ENCODE data around the gene NHERF2. TPM values are rescaled to one million over a fixed set of nuclear protein-coding genes. Genes with fewer than 3 reads are reported as not detected.

The NHERF2 gene
- polyA plus RNA-seq, 3 donors from 2014 or later: 0.54 to 1.4 TPM; not detected in 1

DNA sequence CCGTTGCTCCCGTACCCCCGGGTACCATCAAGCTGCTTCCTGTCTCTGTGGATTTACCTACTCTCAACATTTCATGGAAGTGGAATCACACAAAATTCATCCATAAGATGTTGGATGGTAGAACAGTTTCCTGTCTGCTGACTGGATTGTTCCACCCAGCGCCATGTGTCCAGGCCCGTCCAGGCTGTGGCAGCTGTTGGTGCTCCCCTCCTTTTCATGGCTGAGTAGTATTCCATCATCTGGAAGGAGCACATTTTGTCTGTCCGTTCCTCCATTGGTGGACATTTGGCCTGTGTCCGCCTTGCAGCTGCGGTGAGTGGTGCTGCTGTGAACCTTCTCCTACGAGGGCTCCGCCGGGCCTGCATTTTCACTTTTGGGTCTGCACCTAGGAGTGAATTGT, 39.4 kb downstream of the NHERF2 start:
- Mint-ChIP-seq H3K4me3 (no peak overlapping the region), H3K27ac (peak overlapping the region in 2 of 6 donors; percentile 27 to 46)

DNA sequence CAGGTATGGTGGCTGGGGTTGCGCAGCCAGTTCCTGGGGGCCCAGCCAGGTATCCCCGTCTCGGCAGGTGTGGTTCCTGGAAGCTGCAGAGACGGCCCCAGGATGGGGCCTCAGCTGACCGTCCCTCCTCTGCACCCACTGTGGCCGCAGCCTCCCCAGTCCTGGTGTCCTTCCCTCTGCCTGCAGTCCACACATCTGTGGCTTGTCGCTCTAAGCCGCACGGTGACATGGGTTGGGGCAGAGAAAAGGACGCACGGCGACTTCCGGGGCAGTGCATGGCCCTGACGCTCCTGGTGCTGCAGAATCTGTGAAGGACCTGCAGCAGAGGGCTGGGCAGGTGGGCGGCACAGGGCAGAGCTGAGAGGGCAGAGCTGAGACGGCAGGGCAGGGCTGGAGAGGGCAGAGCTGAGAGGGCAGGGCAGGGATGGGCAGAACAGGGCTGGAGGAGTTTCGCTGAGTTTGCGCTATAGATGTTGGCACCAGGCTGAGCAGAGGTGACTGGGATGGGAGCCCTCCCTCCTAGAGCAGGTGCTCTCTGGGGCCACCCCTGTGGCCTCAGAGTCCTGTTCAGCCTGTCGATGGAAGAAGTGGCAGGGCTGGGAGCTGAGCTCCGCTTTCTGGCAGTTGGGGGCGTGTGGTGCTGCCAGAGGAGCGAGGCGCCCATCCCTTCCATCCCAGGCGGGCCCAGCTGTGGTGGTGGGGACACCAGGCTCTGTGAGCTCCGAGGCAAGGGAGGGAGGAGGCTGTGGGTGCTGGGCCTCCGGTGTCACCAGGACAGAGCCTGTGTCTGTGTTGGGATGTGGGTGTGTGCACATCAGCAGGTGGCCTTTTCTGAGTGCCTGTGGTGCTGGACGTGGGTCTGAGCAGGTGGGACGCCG, 44.1 kb downstream of the NHERF2 start:
- H3K27me3 Mint-ChIP-seq (ENCODE audit: low read depth in 3 of 3): peaks cover 0 to 2% (median 0%) of the 10 kb centered on the region in 3 donors
- no peak overlapping the region for H3K27ac Mint-ChIP-seq
- H3K4me1 Mint-ChIP-seq: peaks cover 4 to 5% of the 10 kb centered on the region in 2 donors

More for the DNA sequence above, 39.4 kb downstream of the NHERF2 start:
- Mint-ChIP-seq H3K4me1 (peaks cover 12% of the 10 kb centered on the region in 2 donors), H3K27me3 (ENCODE audit: low read depth in 3 of 3) (peaks cover 2 to 8% (median 7%) of the 10 kb centered on the region in 3 donors), H3K36me3 (peaks cover 4 to 14% (median 4%) of the 10 kb centered on the region in 3 donors), H3K9me3 (no peaks in the 10 kb centered on the region)
- DNase-seq: no peak

DNA sequence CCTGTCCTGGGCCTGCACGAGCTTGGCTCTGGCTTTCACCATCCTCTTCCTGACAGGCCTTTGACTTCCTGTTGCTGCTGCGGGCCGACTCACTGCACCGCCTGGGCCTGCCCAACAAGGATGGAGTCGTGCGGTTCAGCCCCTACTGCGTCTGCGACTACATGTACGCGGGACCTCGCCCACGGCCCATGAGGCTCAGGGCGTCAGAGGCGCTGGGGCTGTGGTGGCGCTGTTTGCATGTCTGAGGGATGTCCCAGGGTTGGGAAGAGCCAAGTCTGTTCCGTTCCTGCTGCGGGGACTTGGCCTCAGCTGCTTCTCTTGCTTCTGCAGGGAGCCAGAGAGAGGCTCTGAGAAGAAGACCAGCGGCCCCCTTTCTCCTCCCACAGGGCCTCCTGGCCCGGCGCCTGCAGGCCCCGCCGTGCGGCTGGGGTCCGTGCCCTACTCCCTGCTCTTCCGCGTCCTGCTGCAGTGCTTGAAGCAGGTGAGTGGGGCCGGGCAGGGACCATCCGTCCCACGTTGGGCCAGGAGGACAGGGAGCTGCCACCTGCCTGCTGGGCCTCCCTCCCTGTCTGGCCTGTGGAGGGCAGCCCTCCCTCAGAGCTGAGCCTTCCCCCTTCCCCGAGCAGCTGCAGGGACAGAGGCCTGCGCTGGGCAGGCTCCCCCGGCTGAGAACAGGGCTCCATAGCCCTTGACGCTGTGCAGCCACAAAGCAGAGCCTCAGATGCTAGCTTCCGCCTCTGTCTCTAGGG, 44.9 kb downstream of the NHERF2 start:
- Mint-ChIP-seq H3K4me1 (no peaks in the 10 kb centered on the region), H3K27ac (no peak overlapping the region), H3K9me3 (no peaks in the 10 kb centered on the region), H3K36me3 (peaks cover 0 to 15% (median 4%) of the 10 kb centered on the region in 3 donors), H3K4me3 (no peak overlapping the region), H3K27me3 (ENCODE audit: low read depth in 3 of 3) (peaks cover 0 to 2% (median 0%) of the 10 kb centered on the region in 3 donors)
- DNase-seq: no peak

More for the DNA sequence above, 44.1 kb downstream of the NHERF2 start:
- Mint-ChIP-seq H3K36me3 (peaks cover 4 to 18% (median 4%) of the 10 kb centered on the region in 3 donors), H3K9me3 (no peaks in the 10 kb centered on the region), H3K4me3 (no peak overlapping the region)
- no peak for DNase-seq

DNA sequence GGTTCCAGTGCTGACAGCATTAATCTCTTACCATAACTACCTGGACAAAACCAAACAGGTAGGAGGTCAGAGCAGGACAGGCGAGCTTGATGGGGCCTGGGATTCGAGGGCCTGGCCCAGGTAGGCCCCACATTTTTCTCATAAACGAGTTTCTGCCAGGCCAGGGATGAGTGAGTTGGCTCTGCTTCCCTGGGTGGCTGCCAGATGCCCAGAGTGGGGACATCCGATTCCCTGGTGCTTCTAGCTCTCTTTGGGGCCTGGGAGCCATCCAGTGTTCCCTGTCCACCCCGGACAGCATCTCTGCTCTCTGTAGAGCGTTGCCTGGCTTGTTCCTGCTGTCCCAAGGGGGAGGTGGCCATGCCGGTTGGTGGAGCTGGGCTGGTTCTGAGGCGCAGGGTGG, 46.2 kb downstream of the NHERF2 start:
- no peak overlapping the region for H3K27ac Mint-ChIP-seq
- H3K27me3 Mint-ChIP-seq (ENCODE audit: low read depth in 3 of 3): peaks cover 0 to 2% (median 0%) of the 10 kb centered on the region in 3 donors
- H3K4me3 Mint-ChIP-seq: no peak overlapping the region
- H3K4me1 Mint-ChIP-seq: no peaks in the 10 kb centered on the region
- H3K36me3 Mint-ChIP-seq: peaks cover 0 to 12% (median 4%) of the 10 kb centered on the region in 3 donors
- no peak for DNase-seq
- H3K9me3 Mint-ChIP-seq: no peaks in the 10 kb centered on the region

DNA sequence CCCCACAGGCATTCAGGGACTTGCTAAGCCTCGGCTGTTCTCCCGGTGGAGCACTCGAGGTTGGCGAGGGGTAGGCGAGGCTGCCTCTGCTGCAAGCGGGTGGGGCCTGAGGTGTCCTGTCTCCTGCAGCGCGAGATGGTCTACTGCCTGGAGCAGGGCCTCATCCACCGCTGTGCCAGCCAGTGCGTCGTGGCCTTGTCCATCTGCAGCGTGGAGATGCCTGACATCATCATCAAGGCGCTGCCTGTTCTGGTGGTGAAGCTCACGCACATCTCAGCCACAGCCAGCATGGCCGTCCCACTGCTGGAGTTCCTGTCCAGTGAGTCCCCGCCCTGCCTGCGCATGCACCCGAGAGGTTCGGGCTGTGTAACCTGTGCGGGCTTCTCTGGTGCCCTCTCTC, 47.4 kb downstream of the NHERF2 start:
- Mint-ChIP-seq H3K4me1 (no peaks in the 10 kb centered on the region), H3K4me3 (no peak overlapping the region), H3K27me3 (ENCODE audit: low read depth in 3 of 3) (peaks cover 0 to 2% (median 0%) of the 10 kb centered on the region in 3 donors), H3K27ac (no peak overlapping the region), H3K36me3 (peaks cover 0 to 12% (median 0%) of the 10 kb centered on the region in 3 donors), H3K9me3 (no peaks in the 10 kb centered on the region)
- DNase-seq: no peak

DNA sequence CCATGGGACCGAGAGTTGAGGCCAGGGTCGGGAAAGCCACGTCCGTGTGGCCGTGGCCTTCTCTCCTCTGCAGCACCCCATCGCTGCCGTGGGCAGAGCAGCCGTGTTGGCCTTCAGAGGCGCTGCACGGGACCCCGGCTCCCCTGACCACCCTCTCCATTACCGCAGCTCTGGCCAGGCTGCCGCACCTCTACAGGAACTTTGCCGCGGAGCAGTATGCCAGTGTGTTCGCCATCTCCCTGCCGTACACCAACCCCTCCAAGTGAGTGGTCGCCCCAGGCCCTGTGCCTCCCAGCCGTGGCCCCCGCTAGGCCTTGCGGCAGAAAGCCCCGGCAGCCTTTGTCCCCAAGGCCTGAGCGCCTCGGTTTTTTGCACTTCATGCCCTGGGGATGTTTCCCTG, 48.9 kb downstream of the NHERF2 start:
- Mint-ChIP-seq H3K4me3 (no peak overlapping the region), H3K36me3 (peaks cover 0 to 7% (median 0%) of the 10 kb centered on the region in 3 donors), H3K27me3 (ENCODE audit: low read depth in 3 of 3) (peaks cover 0 to 2% (median 2%) of the 10 kb centered on the region in 3 donors), H3K27ac (no peak overlapping the region), H3K9me3 (no peaks in the 10 kb centered on the region), H3K4me1 (no peaks in the 10 kb centered on the region)
- DNase-seq: no peak

DNA sequence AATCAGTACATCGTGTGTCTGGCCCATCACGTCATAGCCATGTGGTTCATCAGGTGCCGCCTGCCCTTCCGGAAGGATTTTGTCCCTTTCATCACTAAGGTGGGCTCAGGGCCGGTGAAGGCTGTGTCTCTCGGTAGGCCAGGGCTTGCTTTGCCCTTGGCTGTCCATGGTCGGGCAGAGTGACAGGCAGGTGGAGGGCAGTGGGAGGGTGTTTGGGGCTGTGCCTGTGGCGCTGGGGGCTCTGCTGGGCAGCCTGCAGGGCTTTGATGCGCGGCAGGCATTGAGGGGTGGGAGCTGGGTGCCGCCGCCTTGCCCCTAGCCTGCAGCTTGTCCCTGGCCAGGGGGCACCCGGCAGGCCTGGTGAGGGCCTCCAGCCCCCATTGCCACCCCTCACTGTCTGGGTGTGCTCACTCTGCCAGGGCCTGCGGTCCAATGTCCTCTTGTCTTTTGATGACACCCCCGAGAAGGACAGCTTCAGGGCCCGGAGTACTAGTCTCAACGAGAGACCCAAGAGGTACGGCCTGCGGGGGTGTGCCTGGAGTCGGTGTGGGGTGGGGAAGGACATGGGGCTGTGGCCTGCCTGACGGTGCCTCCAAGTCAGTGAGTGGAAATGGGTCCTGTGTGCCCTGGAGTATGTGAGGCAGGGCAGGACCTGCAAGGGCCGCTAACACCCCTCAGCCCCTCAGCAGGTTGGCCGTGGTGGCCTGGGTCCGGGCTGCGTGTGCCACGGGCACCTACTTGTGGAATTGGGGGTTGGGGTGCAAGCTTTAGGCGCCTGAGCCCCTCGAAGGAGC, 49.6 kb downstream of the NHERF2 start:
- no peaks in the 10 kb centered on the region for H3K9me3 Mint-ChIP-seq
- H3K27me3 Mint-ChIP-seq (ENCODE audit: low read depth in 3 of 3): peaks cover 0 to 2% (median 2%) of the 10 kb centered on the region in 3 donors
- DNase-seq: no peak
- peaks cover 0 to 7% (median 0%) of the 10 kb centered on the region in 3 donors for H3K36me3 Mint-ChIP-seq
- H3K27ac Mint-ChIP-seq: no peak overlapping the region
- H3K4me3 Mint-ChIP-seq: no peak overlapping the region
- no peaks in the 10 kb centered on the region for H3K4me1 Mint-ChIP-seq

DNA sequence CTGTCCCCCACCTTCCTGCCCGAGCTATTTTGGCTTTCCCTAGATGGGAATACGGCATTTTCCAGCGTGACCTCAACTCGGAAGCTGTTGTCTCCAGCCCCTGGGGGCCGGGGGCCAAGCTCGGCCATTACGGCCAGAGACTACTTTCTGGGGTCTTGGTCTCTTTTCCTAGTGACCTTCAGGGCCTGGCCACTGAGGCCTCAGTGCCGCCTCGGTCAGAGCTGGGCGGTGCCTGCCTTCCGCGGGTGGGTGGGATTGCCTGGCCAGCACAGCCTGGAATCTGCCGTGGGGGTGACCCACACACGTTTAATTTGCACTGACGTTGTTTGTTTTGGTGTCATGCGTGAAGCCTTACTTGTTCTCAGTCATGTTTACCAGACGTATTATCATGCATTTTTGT, 50.3 kb downstream of the NHERF2 start:
- Mint-ChIP-seq H3K27ac (no peak overlapping the region), H3K4me1 (no peaks in the 10 kb centered on the region), H3K4me3 (no peak overlapping the region), H3K9me3 (no peaks in the 10 kb centered on the region), H3K36me3 (peaks cover 0 to 6% (median 0%) of the 10 kb centered on the region in 3 donors), H3K27me3 (ENCODE audit: low read depth in 3 of 3) (peaks cover 0 to 2% (median 2%) of the 10 kb centered on the region in 3 donors)
- DNase-seq: no peak

DNA sequence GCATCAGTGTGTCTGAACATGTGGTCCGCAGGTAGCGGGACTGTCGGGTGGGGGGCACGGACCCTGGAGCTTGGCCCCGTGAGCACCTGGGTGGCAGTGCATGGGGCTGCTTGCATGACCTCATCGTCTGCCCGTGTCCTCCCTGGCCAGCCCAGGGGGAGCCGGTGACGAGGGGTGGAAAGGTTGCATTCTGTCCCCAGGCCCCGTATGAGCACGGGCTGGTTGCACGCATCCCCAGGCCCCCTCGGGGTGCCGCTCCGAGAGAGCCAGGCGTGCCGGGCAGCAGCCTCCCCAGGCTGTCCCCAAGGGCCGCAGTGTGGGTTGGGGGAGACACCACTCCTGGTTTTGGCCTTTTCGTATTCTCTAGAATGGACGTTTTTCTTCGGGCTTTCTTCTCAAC, 51.0 kb downstream of the NHERF2 start:
- H3K9me3 Mint-ChIP-seq: no peaks in the 10 kb centered on the region
- H3K36me3 Mint-ChIP-seq: peaks cover 0 to 4% (median 0%) of the 10 kb centered on the region in 3 donors
- H3K4me1 Mint-ChIP-seq: no peaks in the 10 kb centered on the region
- no peak for DNase-seq
- no peak overlapping the region for H3K4me3 Mint-ChIP-seq
- H3K27me3 Mint-ChIP-seq (ENCODE audit: low read depth in 3 of 3): peaks cover 0 to 3% (median 2%) of the 10 kb centered on the region in 3 donors
- H3K27ac Mint-ChIP-seq: no peak overlapping the region

DNA sequence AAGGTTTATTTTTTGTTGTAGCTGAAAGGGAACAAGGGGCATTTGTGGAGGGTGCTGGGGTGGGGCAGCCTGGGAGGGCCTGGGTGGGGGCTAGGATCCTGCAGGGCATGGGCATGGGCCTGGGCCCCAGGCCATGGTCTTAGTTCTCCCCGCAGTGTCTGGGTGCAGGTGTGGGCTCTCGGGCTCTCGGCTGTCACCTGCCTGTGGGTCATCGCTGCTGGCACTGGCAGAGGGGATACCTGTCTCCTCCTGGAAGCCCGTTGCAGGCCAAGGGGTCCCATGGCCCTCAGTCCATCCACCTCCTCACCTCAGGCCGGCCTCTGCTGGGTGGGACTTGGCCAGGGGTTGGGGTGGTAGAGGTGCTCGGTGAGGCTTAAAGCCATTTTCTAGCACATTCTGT, 51.4 kb downstream of the NHERF2 start:
- Mint-ChIP-seq H3K36me3 (peaks cover 0 to 4% (median 0%) of the 10 kb centered on the region in 3 donors), H3K9me3 (no peaks in the 10 kb centered on the region), H3K4me1 (no peaks in the 10 kb centered on the region), H3K4me3 (no peak overlapping the region), H3K27ac (no peak overlapping the region), H3K27me3 (ENCODE audit: low read depth in 3 of 3) (peaks cover under 1 to 3% (median 2%) of the 10 kb centered on the region in 3 donors)
- no peak for DNase-seq

DNA sequence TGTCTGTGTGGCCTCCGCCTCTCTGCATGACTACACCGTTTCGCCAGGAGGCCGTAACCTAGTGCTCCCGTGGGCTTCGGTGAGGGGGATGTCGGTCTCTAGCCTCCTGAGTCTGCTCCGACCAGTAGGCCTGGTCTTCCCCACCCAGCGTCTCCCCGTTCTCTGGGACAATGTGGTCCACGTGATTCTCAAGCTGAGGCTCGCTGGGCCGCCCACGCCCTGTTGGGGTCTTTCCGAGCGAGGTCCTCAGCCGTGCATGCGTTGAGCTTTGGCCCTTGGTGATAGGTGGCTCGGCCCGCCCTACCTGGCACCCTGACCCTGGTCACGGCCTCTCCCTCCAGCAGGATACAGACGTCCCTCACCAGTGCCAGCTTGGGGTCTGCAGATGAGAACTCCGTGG, 52.0 kb downstream of the NHERF2 start:
- Mint-ChIP-seq H3K36me3 (peaks cover 0 to 4% (median 0%) of the 10 kb centered on the region in 3 donors), H3K4me1 (no peaks in the 10 kb centered on the region), H3K9me3 (no peaks in the 10 kb centered on the region), H3K27me3 (ENCODE audit: low read depth in 3 of 3) (peaks cover 2 to 3% (median 2%) of the 10 kb centered on the region in 3 donors), H3K27ac (no peak overlapping the region), H3K4me3 (no peak overlapping the region)
- DNase-seq: no peak

DNA sequence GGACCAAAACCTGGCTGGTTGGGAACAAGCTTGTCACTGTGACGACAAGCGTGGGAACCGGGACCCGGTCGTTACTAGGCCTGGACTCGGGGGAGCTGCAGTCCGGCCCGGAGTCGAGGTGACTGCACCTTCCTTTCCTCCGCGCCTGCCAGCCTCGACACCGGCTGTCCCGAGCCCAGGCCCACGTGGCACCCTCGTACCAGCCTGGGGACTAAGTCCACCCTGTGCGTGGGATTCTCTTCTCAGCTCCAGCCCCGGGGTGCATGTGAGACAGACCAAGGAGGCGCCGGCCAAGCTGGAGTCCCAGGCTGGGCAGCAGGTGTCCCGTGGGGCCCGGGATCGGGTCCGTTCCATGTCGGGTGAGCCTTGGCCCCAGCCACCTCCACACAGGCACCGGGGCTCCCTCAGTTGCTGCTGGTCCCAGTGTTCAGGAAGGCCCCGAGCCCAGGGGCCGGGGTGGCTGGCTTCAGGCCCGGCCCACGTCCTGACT, 52.7 kb downstream of the NHERF2 start:
- no peak for DNase-seq
- Mint-ChIP-seq H3K4me3 (no peak overlapping the region), H3K27ac (no peak overlapping the region), H3K27me3 (ENCODE audit: low read depth in 3 of 3) (peaks cover 2 to 3% (median 2%) of the 10 kb centered on the region in 3 donors), H3K4me1 (no peaks in the 10 kb centered on the region), H3K36me3 (peaks cover 0 to 4% (median 0%) of the 10 kb centered on the region in 3 donors), H3K9me3 (no peaks in the 10 kb centered on the region)

DNA sequence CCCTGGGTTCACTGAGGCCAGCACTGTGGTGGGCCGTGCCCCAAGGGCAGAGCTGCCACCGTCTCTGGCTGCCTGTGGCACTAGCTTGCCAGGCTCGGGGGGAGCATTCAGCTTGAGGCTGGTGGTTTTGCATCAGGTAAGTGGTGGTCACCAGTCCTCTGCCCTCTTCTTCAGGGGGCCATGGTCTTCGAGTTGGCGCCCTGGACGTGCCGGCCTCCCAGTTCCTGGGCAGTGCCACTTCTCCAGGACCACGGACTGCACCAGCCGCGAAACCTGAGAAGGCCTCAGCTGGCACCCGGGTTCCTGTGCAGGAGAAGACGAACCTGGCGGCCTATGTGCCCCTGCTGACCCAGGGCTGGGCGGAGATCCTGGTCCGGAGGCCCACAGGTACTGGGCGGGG, 53.3 kb downstream of the NHERF2 start:
- H3K4me1 Mint-ChIP-seq: no peaks in the 10 kb centered on the region
- peaks cover 0 to 4% (median 0%) of the 10 kb centered on the region in 3 donors for H3K36me3 Mint-ChIP-seq
- no peak for DNase-seq
- peaks cover 2 to 3% (median 2%) of the 10 kb centered on the region in 3 donors for H3K27me3 Mint-ChIP-seq (ENCODE audit: low read depth in 3 of 3)
- no peak overlapping the region for H3K27ac Mint-ChIP-seq
- no peaks in the 10 kb centered on the region for H3K9me3 Mint-ChIP-seq
- H3K4me3 Mint-ChIP-seq: no peak overlapping the region
